NCI-H524 (cell line): ENCODE results near the gene WFDC2.

Experiments used
- DNase-seq, 2 experiments: peaks; one replicate each; lab custom pipeline; 2025; lab: John Stamatoyannopoulos, UW

Gene WFDC2, protein sequence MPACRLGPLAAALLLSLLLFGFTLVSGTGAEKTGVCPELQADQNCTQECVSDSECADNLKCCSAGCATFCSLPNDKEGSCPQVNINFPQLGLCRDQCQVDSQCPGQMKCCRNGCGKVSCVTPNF

GRCh38 chr20:45469336-45470261, at the start of gene WFDC2:
TSS of gene WFDC2 (plus strand) at chr20:45469753. CDS start at chr20:45469782, 29 bp downstream.
- peak; percentile 4 to 31 for DNase-seq

DNA sequence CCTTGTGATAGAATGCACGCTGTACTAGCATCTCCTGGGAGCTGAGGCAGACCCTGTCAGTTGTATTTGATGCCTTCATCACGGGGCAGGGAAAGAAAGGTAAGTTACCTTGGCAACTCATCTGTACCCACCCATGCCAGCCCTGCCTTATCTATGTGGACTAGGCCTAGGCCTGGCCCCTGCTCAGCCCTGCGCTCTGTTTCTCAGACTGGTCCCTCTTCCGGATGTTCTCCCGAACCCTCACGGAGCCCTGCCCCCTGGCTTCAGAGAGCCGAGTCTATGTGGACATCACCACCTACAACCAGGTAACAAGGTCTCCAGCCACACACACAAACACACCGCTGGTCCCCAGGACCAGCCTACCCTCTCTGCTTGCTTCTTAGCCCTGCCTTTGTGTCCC, 49.4 kb upstream of the WFDC2 start:
- DNase-seq, result no peak

DNA sequence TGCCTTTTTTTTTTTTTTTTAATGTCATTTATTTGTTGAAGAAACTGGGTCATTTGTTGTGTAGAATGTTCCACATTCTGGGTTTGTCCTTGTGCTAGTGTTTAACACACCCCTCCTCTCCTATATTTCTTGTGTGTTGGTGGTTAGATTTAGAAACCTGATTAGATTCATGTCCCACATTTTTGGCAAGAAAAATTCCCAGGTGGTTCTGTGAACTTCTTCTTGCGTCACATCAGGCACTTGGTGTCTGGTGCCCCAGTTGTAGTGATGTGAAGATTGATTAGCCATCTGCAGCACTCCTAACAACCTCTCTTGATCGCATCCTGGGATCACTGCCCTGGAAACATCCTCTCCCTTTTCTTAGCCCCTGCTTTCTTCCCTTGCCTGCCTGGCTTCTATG, 45.9 kb upstream of the WFDC2 start:
- no peak for DNase-seq

GRCh38 chr20:45425561-45425960, 44.0 kb upstream of the WFDC2 start:
- no peak for DNase-seq

DNA sequence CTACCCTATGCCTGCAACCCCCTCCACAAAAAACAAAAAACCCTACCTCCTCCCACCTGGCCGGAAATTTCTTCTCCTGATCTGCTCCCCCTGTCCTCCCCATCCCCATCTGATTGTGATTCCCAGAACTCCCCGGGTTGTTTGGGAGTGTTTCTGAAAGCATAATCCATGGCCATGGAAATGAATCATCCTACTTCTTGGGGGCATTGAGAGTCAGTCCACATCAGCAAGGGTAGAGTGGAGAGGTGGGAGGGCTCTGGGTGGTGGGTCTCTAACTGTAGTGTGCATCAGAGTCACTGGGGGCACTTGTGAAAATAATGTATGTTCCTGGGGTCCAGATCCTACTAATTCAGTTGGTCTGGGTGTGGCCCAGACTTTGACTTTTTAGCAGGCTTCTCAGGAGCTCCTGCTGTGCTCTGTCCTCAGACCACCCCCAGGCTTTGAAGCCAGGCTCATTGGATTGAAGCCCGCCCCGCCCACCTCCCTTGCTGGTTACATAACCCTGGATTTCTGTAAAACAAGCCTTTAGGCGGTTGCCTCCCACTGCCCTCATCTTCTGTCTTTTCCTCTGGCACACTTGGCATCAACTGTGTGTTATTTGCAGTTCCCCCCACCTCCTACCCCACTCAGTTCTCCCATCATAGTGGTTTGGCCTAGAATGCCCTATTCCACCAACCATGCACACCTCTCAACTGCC, 43.1 kb upstream of the WFDC2 start:
- DNase-seq, result no peak

DNA sequence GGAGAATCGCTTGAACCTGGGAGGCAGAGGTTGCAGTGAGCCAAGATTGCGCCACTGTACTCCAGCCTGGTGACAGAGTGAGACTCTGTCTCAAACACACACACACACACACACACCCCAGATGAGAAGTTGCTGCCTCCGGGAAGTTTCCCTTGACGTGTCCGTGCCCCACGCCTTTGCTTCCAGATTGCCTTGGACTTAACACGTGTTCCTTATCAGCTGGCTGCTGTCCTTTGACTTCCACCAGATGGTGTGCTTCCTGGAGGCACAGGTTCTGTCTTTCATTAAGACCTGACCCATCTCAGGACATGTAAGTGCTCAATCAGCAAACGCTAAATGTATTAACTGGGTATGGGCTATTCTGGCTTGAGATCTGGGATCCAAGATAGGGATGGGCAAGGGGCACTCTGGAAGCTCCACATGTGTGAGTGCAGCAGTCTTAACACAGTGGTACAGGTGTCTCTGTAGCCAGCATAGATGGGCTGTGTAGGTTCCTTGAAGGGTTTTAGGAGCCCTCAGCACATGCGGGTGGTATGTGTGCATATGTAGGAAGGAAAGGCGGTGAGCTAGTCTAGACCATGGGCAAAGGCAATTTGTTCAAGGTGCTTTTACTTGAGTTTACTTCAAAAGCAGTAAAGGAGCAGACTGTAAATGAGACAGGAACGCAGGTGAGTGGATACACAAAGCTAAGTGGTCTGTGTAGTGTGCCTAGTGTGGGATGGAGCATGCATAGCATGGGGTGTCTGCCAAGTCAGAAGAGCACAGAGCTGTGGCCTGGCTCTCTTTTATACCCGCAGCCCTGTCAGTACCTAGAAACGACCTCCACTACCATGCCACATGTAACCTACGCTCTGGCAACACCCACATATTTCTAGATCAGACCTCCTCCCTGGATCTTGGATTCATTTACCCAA, 42.1 kb upstream of the WFDC2 start:
- DNase-seq, result no peak

DNA sequence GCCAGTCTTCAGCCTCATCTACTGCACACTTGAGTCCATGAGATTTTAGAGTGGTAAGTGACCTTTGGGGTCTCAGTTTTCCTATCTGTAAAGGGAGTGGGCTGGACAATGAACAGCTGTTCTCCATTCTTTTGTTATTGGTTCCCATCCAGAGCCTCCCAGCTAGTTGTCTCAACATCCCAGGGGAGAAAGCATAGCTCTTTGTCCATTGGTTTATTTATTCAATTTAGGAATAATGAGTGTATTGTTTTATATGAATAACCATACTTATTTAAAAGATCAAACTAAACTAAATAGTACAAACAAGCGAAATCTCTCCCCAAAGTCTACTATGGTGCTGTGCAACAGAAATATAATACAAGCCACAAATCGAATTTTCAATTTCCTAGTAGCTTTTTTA, 39.9 kb upstream of the WFDC2 start:
- DNase-seq, result no peak

- no peak for DNase-seq
Observed at GRCh38 chr20:45432294-45432693, 37.3 kb upstream of the WFDC2 start.

DNA sequence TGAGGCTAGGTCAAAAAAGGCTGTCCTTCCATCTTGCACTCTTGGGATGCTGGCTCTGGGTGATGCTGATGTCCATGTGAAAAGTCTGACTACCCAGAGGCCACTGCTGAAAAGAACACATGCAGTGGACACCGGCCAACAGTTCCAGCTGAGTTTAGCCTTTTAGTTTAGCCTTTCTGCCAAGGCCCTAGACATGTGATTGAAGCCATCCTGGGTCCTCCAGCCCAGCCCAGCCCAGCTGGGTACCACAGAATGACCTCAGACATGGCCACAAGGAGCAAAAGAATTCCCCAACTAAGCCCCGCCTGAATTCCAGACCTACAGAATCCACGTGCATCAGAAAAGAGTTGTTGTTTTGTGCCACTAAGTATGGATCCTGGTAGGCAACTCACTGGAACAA, 36.2 kb upstream of the WFDC2 start:
- no peak for DNase-seq

DNA sequence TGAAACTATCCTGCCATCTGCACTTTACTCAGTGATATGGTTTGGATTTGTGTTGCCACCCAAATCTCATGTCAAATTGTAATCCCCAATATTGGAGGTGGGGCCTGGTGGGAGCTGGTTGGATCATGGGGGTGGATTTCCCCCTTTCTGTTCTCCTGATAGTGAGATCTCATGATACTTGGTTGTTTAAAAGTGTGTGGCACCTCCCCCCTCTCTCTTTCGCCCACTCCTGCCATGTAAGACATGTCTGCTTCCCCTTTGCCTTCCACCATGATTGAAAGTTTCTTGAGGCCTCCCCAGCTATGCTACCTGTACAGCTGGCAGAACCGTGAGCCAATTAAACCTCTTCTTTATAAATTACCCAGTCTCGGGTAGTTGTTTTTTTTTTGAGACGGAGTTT, 35.6 kb upstream of the WFDC2 start:
- DNase-seq, result no peak

GRCh38 chr20:45436732-45437485, 32.6 kb upstream of the WFDC2 start:
- DNase-seq, result peak; percentile 28 to 83

DNA sequence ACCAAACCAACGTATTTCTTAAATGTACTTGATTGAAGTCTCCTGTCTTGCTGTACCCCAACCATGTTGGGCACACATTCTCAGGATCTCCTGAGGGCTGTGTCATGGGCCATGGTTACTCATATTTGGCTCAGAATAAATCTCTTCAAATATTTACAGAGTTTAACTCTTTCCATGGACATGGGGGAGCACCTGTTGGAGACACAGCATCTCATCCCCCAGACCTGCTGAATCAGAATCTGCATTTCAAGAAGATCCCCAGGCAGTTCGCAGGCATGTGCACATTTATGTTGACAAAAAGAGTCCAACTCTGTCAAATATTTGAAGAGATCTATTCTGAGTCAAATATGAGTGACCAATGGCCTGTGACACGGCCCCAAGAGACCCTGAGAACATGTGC, 29.1 kb upstream of the WFDC2 start:
- DNase-seq, result no peak

DNA sequence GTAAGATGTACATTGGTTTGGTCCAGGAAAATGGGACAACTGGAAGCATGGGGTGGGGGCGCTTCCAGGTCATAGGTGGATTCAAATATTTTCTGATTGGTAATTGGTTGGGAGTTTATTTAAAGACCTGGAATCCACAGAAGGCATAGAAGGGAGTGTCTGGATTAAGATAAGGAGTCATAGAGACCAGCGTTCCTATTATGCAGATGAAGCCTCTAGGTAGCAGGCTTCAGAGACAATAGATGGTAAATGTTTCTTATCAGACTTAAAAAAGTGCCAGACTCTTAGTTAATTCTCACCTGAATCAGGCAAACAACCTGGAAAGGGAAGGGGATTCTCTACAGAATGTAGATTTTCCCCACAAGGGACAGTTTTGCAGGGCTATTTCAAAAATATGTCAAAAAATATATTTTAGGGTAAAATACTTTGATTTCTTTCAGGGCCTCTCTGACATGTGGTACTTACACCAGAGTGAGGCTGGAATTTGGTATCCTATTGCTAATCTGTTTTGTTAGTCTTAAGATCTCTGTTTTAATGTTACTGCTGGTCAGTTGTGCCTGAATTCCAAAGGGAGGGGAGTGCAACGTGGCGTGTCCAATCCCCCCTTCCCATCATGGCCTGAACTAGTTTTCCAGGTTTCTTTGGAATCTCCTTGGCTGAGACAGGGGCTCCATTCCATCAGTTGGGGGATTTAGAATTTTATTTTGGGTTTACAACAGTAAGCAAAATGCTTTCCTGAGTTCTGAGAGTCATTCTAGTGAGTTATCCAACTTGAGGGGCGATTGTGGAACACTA, 28.5 kb upstream of the WFDC2 start:
- DNase-seq, result no peak

- DNase-seq, result no peak
Observed at GRCh38 chr20:45441746-45442145, 27.8 kb upstream of the WFDC2 start.

DNA sequence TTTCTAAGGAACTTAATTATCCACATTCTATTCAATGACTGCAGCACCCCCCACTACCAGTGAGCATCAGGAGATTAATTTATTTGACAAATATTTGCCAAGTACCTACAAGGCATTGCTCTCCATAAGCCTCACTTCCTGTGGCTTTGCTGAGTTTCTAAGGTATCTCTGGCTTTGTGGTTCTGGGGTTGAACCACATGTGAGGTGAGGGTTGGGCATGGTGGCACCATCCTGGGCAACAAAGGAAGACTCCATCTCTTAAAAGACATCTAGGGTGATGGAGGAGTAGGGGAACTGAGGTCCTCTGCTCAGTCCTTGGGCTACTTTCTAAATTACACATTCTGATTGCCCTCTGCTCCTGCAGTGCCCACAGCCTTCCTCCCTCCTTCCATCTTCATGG, 25.5 kb upstream of the WFDC2 start:
- no peak for DNase-seq

- DNase-seq, result peak; percentile 1 to 28
Observed at GRCh38 chr20:45445805-45446562, 23.6 kb upstream of the WFDC2 start.

- DNase-seq, result no peak
Observed at GRCh38 chr20:45448270-45448669, 21.3 kb upstream of the WFDC2 start.

GRCh38 chr20:45449528-45449927, 20.0 kb upstream of the WFDC2 start:
- DNase-seq, result no peak

DNA sequence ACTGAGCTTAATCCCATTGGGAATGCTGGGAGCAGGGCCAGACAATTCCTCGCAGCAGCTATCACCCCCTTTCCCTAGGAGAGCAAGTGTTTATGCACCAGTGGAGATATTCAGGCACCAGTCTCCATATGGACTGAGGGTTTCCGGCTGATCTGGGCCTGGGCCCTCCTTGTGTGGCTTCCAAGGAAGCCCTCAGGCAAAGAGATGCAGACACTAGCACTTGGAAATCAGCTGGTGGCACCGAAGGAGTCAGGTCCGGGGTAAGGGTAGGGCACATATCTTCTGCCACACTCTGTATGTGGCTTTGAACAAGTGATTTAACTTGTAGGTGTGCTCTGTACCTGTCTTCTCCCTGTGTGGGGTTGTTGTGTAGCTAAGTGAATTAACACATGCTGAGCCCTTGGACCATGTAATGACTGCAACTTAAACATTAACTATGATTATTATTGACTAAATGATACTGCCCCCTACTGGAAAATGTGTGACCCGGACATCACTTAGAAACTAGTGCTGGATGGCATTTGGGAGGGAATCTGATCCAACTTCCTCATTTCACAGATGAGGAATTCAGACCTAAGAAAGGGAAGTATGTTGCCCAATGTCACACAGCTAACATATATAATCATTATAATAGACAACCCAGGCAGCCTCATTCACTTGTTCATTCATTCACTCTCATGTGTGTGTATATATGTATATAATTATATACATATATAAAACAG, 19.3 kb upstream of the WFDC2 start:
- DNase-seq, result peak; percentile 14 to 38
